ENCODE measurements around the gene GNB2.
"Not testable (repeated sequence)": the region's sequence is repeated elsewhere in the genome, so short reads cannot be mapped to it uniquely, and the experiment has no call there.

GNB2 gene

GRCh38 chr7:100667331-100668068, 6.0 kb upstream of the GNB2 start:
- no peak for TF ChIP-seq CTCF (IDR thresholded peaks at IDR 0.05; ENCODE audit: low read depth, low read length, missing control alignments)
- no peak for DNase-seq (ENCODE audit: extremely low read depth, low read depth)
- no peak overlapping the region for H3K4me3 ChIP-seq (replicated peaks; ENCODE audit: low read depth, low read length)

GRCh38 chr7:100668069-100668449, 5.5 kb upstream of the GNB2 start:
- DNase-seq (ENCODE audit: extremely low read depth, low read depth): no peak
- no peak overlapping the region for H3K4me3 ChIP-seq (replicated peaks; ENCODE audit: low read depth, low read length)
- TF ChIP-seq CTCF (IDR thresholded peaks at IDR 0.05; ENCODE audit: low read depth, low read length, missing control alignments): no peak

- H3K4me3 ChIP-seq (replicated peaks; ENCODE audit: low read depth, low read length); DNase-seq (ENCODE audit: extremely low read depth, low read depth): not testable (repeated sequence)
These were observed 4.4 kb upstream of the GNB2 start for GRCh38 chr7:100669106-100669505.

- no peak for TF ChIP-seq CTCF (IDR thresholded peaks at IDR 0.05; ENCODE audit: low read depth, low read length, missing control alignments)
- DNase-seq (ENCODE audit: extremely low read depth, low read depth): no peak
- H3K4me3 ChIP-seq (replicated peaks; ENCODE audit: low read depth, low read length): no peak overlapping the region
These were observed 3.5 kb upstream of the GNB2 start for GRCh38 chr7:100670074-100670473.

- H3K4me3 ChIP-seq (replicated peaks; ENCODE audit: low read depth, low read length): no peak overlapping the region
- DNase-seq (ENCODE audit: extremely low read depth, low read depth): no peak
- no peak for TF ChIP-seq CTCF (IDR thresholded peaks at IDR 0.05; ENCODE audit: low read depth, low read length, missing control alignments)
These were observed 1.9 kb upstream of the GNB2 start for GRCh38 chr7:100671353-100672327.

- peak overlapping the region; percentile 86 for H3K4me3 ChIP-seq (replicated peaks; ENCODE audit: low read depth, low read length)
- no peak for DNase-seq (ENCODE audit: extremely low read depth, low read depth)
- TF ChIP-seq CTCF (IDR thresholded peaks at IDR 0.05; ENCODE audit: low read depth, low read length, missing control alignments): no peak
These were observed 436 bp downstream of the GNB2 start for GRCh38 chr7:100673942-100674410.
